Memory B cell (primary cell): ENCODE results near the gene FADD.
"Not testable (repeated sequence)": the region's sequence is repeated elsewhere in the genome, so short reads cannot be mapped to it uniquely, and the experiment has no call there.

Source experiments
- ATAC-seq: fragments of 150-1000 bp; cut with Tn5 transposase; 2 replicates; pipeline ENCODE4 v1.10.0; 2021; ENCODE audit warnings: low read depth, mild to moderate bottlenecking, moderate library complexity
- DNase-seq, 2 donors: peaks; one replicate each; pipeline ENCODE4 v3.0.0; 2022; ENCODE audit warnings: low spot score in 2 of 2
- H3K27ac Mint-ChIP-seq: one replicate; pipeline ENCODE4 v1.8.0; 2022; ENCODE audit warnings: mild to moderate bottlenecking, moderate library complexity, mixed read lengths
- H3K27me3 Mint-ChIP-seq: one replicate; pipeline ENCODE4 v1.8.0; 2022; ENCODE audit warnings: mixed read lengths
- H3K36me3 Mint-ChIP-seq: one replicate; pipeline ENCODE4 v1.8.0; 2022; ENCODE audit warnings: mild to moderate bottlenecking, mixed read lengths
- H3K4me1 Mint-ChIP-seq: one replicate; pipeline ENCODE4 v1.8.0; 2022; ENCODE audit warnings: mixed read lengths
- H3K4me3 Mint-ChIP-seq: one replicate; pipeline ENCODE4 v1.8.0; 2022; ENCODE audit warnings: mild to moderate bottlenecking, moderate library complexity, mixed read lengths
- H3K9me3 Mint-ChIP-seq: one replicate; pipeline ENCODE4 v1.8.0; 2022; ENCODE audit warnings: mixed read lengths

FADD gene

GRCh38 chr11:70187771-70188170 is 15.3 kb upstream of the FADD start:
- H3K27me3 Mint-ChIP-seq, result peaks cover 9% of the 10 kb centered on the region
- DNase-seq (no peak), ATAC-seq (no peak)
- H3K36me3 Mint-ChIP-seq, result no peaks in the 10 kb centered on the region
- H3K4me1 Mint-ChIP-seq, result no peaks in the 10 kb centered on the region
- no peak overlapping the region for H3K27ac Mint-ChIP-seq
- H3K9me3 Mint-ChIP-seq, result no peaks in the 10 kb centered on the region
- H3K4me3 Mint-ChIP-seq, result no peak overlapping the region

GRCh38 chr11:70189622-70190021 is 13.5 kb upstream of the FADD start:
- Mint-ChIP-seq H3K4me1 (no peaks in the 10 kb centered on the region), H3K9me3 (no peaks in the 10 kb centered on the region), H3K27me3 (peaks cover 7% of the 10 kb centered on the region), H3K27ac (no peak overlapping the region), H3K4me3 (no peak overlapping the region), H3K36me3 (no peaks in the 10 kb centered on the region)
- DNase-seq (no peak), ATAC-seq (no peak)

GRCh38 chr11:70191495-70192140 is 11.5 kb upstream of the FADD start:
- Mint-ChIP-seq H3K27me3 (peaks cover 8% of the 10 kb centered on the region), H3K9me3 (no peaks in the 10 kb centered on the region), H3K4me3 (no peak overlapping the region), H3K4me1 (peaks cover 4% of the 10 kb centered on the region), H3K27ac (no peak overlapping the region), H3K36me3 (no peaks in the 10 kb centered on the region)
- ATAC-seq, result no peak
- no peak for DNase-seq

- peaks cover 8% of the 10 kb centered on the region for H3K27me3 Mint-ChIP-seq
- H3K36me3 Mint-ChIP-seq, result no peaks in the 10 kb centered on the region
- DNase-seq, result no peak
- peaks cover 4% of the 10 kb centered on the region for H3K4me1 Mint-ChIP-seq
- ATAC-seq, result no peak
- H3K27ac Mint-ChIP-seq, result no peak overlapping the region
- no peak overlapping the region for H3K4me3 Mint-ChIP-seq
- H3K9me3 Mint-ChIP-seq, result no peaks in the 10 kb centered on the region
Observed at GRCh38 chr11:70192666-70193410, 10.3 kb upstream of the FADD start.

- Mint-ChIP-seq H3K4me3 (no peak overlapping the region), H3K27me3 (peaks cover 8% of the 10 kb centered on the region), H3K36me3 (no peaks in the 10 kb centered on the region), H3K9me3 (no peaks in the 10 kb centered on the region), H3K4me1 (peaks cover 4% of the 10 kb centered on the region), H3K27ac (no peak overlapping the region)
- DNase-seq (no peak), ATAC-seq (no peak)
Observed at GRCh38 chr11:70193411-70194292, 9.4 kb upstream of the FADD start.

GRCh38 chr11:70194792-70195791 is 8.0 kb upstream of the FADD start:
- DNase-seq, result no peak
- no peak for ATAC-seq
- H3K27me3 Mint-ChIP-seq, result peaks cover 8% of the 10 kb centered on the region
- H3K27ac Mint-ChIP-seq, result no peak overlapping the region
- H3K4me1 Mint-ChIP-seq, result peaks cover 4% of the 10 kb centered on the region
- no peaks in the 10 kb centered on the region for H3K36me3 Mint-ChIP-seq
- no peaks in the 10 kb centered on the region for H3K9me3 Mint-ChIP-seq
- H3K4me3 Mint-ChIP-seq, result no peak overlapping the region

- Mint-ChIP-seq H3K4me3 (no peak overlapping the region), H3K27me3 (peaks cover 3% of the 10 kb centered on the region), H3K27ac (no peak overlapping the region), H3K9me3 (no peaks in the 10 kb centered on the region), H3K36me3 (no peaks in the 10 kb centered on the region), H3K4me1 (peaks cover 18% of the 10 kb centered on the region)
- ATAC-seq (no peak), DNase-seq (no peak)
Observed at GRCh38 chr11:70200212-70200844, 2.8 kb upstream of the FADD start.

- not testable (repeated sequence) for ATAC-seq, H3K36me3 Mint-ChIP-seq, DNase-seq, H3K27me3 Mint-ChIP-seq, H3K9me3 Mint-ChIP-seq, H3K4me3 Mint-ChIP-seq, H3K27ac Mint-ChIP-seq
- peaks cover 21% of the 10 kb centered on the region for H3K4me1 Mint-ChIP-seq
Observed at GRCh38 chr11:70201047-70201446, 2.0 kb upstream of the FADD start.

GRCh38 chr11:70201882-70202861 is 924 bp upstream of the FADD start:
- H3K27ac Mint-ChIP-seq, result peak overlapping the region; percentile 85
- H3K9me3 Mint-ChIP-seq, result no peaks in the 10 kb centered on the region
- H3K36me3 Mint-ChIP-seq, result peaks cover 6% of the 10 kb centered on the region
- peak overlapping the region; percentile 91 for H3K4me3 Mint-ChIP-seq
- no peaks in the 10 kb centered on the region for H3K27me3 Mint-ChIP-seq
- no peak for DNase-seq
- no peak for ATAC-seq
- peaks cover 22% of the 10 kb centered on the region for H3K4me1 Mint-ChIP-seq

GRCh38 chr11:70203751-70204465 is 812 bp downstream of the FADD start:
- ATAC-seq (peak; percentile 30), DNase-seq (peak; percentile 45 to 47)
- H3K4me3 Mint-ChIP-seq, result peak overlapping the region; percentile 91
- peaks cover 29% of the 10 kb centered on the region for H3K4me1 Mint-ChIP-seq
- peak overlapping the region; percentile 84 for H3K27ac Mint-ChIP-seq
- H3K27me3 Mint-ChIP-seq, result no peaks in the 10 kb centered on the region
- no peaks in the 10 kb centered on the region for H3K9me3 Mint-ChIP-seq
- peaks cover 13% of the 10 kb centered on the region for H3K36me3 Mint-ChIP-seq

GRCh38 chr11:70204466-70204799 is 1.3 kb downstream of the FADD start:
- peak overlapping the region; percentile 84 for H3K27ac Mint-ChIP-seq
- DNase-seq, result no peak
- no peak for ATAC-seq
- H3K9me3 Mint-ChIP-seq, result no peaks in the 10 kb centered on the region
- peaks cover 30% of the 10 kb centered on the region for H3K4me1 Mint-ChIP-seq
- no peaks in the 10 kb centered on the region for H3K27me3 Mint-ChIP-seq
- peaks cover 17% of the 10 kb centered on the region for H3K36me3 Mint-ChIP-seq
- peak overlapping the region; percentile 91 for H3K4me3 Mint-ChIP-seq
